GM12878 (cell line): ENCODE measurements around the gene CASP12. TPM values are rescaled to one million over a fixed set of nuclear protein-coding genes. Genes with fewer than 3 reads are reported as not detected.

ENCODE experiments used
- ATAC-seq: fragments of 200-7000 bp; cut with Tn5 transposase; 3 replicates; pipeline ENCODE4 v1.9.1; 2020; ENCODE audit warnings: mild to moderate bottlenecking, moderate library complexity
- BruUV-seq: library from RNA; stranded (reverse); fragments of 400-500 nt; replicated peaks from 2 replicates; lab custom pipeline; 2021; lab: Mats Ljungman, UMichigan
- CTCF ChIA-PET: fragments of 300-600 bp; sonication (Branson Sonifier 250); formaldehyde crosslinking; extraction: SDS; loops from one replicate; lab custom pipeline; 2021; ENCODE audit warnings: inconsistent platforms; lab: Yijun Ruan, JAX
- POLR2A ChIA-PET: fragments of 350-600 bp; formaldehyde crosslinking; extraction: SDS; loops from one replicate; lab custom pipeline; 2021; ENCODE audit warnings: inconsistent platforms; lab: Charles Lee
- RAD21 ChIA-PET: fragments of 300-600 bp; sonication (Branson Sonifier 250); formaldehyde crosslinking; loops from one replicate; lab custom pipeline; 2023; ENCODE audit warnings: antibody characterized with exemption; ENCODE audit not compliant: unreplicated experiment; lab: Charles Lee
- SMC1A ChIA-PET: fragments of 300-600 bp; sonication (Branson Sonifier 250); formaldehyde crosslinking; loops from one replicate; lab custom pipeline; 2023; ENCODE audit not compliant: unreplicated experiment, uncharacterized antibody; lab: Charles Lee
- DNase-seq: peaks from one replicate; pipeline ENCODE4 v3.0.0-alpha.2; 2011; ENCODE audit warnings: low read depth, low spot score
- FAIRE-seq: peaks from 3 replicates; lab custom pipeline; 2011; peaks lifted over from hg19 to GRCh38; lab: Jason Lieb, UNC
- H2AFZ ChIP-seq: 2 replicates; pipeline ENCODE4 v1.6.0; 2011; ENCODE audit warnings: low read depth, low read length, control low read depth; ENCODE audit not compliant: control insufficient read depth
- H3K27ac ChIP-seq: 2 replicates; pipeline ENCODE4 v1.5.1; 2011; ENCODE audit warnings: control low read depth; ENCODE audit not compliant: control insufficient read depth, insufficient read depth
- H3K27me3 ChIP-seq, 2 experiments: replicated peaks in 1 of 2; 2 replicates each; pipeline versions ENCODE4 v1.6.0 to v1.6.1; 2011; ENCODE audit warnings: low read length in 1 of 2; ENCODE audit not compliant: control insufficient read depth in 2 of 2, insufficient read depth in 2 of 2
- H3K36me3 ChIP-seq, 2 experiments: 2 replicates each; pipeline ENCODE4 v1.5.1; 2011; ENCODE audit warnings: low read length in 1 of 2; ENCODE audit not compliant: control insufficient read depth in 2 of 2, insufficient read depth in 2 of 2
- H3K4me1 ChIP-seq: 2 replicates; pipeline ENCODE4 v1.6.1; 2011; ENCODE audit warnings: mild to moderate bottlenecking, low read length, moderate library complexity, mixed read lengths; ENCODE audit not compliant: control insufficient read depth, insufficient read depth
- H3K4me2 ChIP-seq: 2 replicates; pipeline ENCODE4 v1.6.0; 2011; ENCODE audit warnings: control low read depth; ENCODE audit not compliant: control insufficient read depth, insufficient read depth
- H3K4me3 ChIP-seq: fragments of 200-600 bp; sonication (generic); 2 replicates; pipeline ENCODE4 v1.5.1; 2016
- H3K79me2 ChIP-seq: 2 replicates; pipeline ENCODE4 v1.6.0; 2011; ENCODE audit warnings: low read length; ENCODE audit not compliant: control insufficient read depth, insufficient read depth
- H3K9ac ChIP-seq: 2 replicates; pipeline ENCODE4 v1.8.0; 2011; ENCODE audit warnings: low read length, control low read depth, mixed read lengths; ENCODE audit not compliant: control insufficient read depth, insufficient read depth
- H3K9me3 ChIP-seq: replicated peaks from 3 replicates; pipeline ENCODE4 v1.5.1; 2011; ENCODE audit warnings: mild to moderate bottlenecking, low read length; ENCODE audit not compliant: control insufficient read depth, insufficient read depth
- H4K20me1 ChIP-seq: 2 replicates; pipeline ENCODE4 v1.6.0; 2011; ENCODE audit not compliant: control insufficient read depth, insufficient read depth
- BHLHE40 ChIP-seq, 2 experiments: fragments of 450-650 bp in 1 of 2; IDR thresholded peaks; 2 replicates each; pipeline ENCODE4 v1.6.1; 2011 to 2017; ENCODE audit warnings: low read depth in 2 of 2, borderline replicate concordance in 1 of 2, improper control_type of control experiment in 1 of 2, low read length in 1 of 2, mild to moderate bottlenecking in 1 of 2
- ETV6 ChIP-seq, 2 experiments: fragments of 450-650 bp in 1 of 2; IDR thresholded peaks in 1 of 2; conservative IDR thresholded peaks in 1 of 2; 2 replicates each; pipeline ENCODE4 v1.6.1; 2014; ENCODE audit warnings: antibody characterized with exemption in 1 of 2, borderline replicate concordance in 1 of 2, low read depth in 1 of 2, mild to moderate bottlenecking in 1 of 2, moderate library complexity in 1 of 2
- MAX ChIP-seq: IDR thresholded peaks from 2 replicates; pipeline ENCODE4 v1.6.1; 2012; ENCODE audit warnings: low read depth, low read length, improper control_type of control experiment
- MEF2B ChIP-seq: fragments of 450-650 bp; IDR thresholded peaks from 2 replicates; pipeline ENCODE4 v1.6.1; 2018; ENCODE audit warnings: mild to moderate bottlenecking, moderate library complexity; ENCODE audit not compliant: partially characterized antibody, poor library complexity, severe bottlenecking
- NFXL1 ChIP-seq: fragments of 450-650 bp; IDR thresholded peaks from 2 replicates; pipeline ENCODE4 v1.6.1; 2017; ENCODE audit warnings: antibody characterized with exemption, mild to moderate bottlenecking, borderline replicate concordance
- SRF ChIP-seq, 2 experiments: IDR thresholded peaks; 2 replicates each; pipeline ENCODE4 v1.6.1; 2011; ENCODE audit warnings: low read depth in 2 of 2, low read length in 2 of 2, mild to moderate bottlenecking in 1 of 2, moderate library complexity in 1 of 2
- WGBS: methylation state at CpG from one replicate; pipeline ENCODE4 v1.1.6; 2016; ENCODE audit warnings: low lambda C conversion rate; ENCODE audit not compliant: insufficient replicate concordance, insufficient coverage; ENCODE audit errors: missing lambda C conversion rate; 5-methylcytosine and 5-hydroxymethylcytosine counted together
- in situ Hi-C: fragments of 300-500 bp; cut with MboI; formaldehyde crosslinking; loops from 9 replicates; pipeline ENCODE4 v1.14.3; 2018; ENCODE audit warnings: mixed read lengths
- intact Hi-C: fragments of 100-400 bp; cut with micrococcal nuclease; formaldehyde crosslinking; loops from one replicate; pipeline ENCODE4 v1.14.2; 2022; ENCODE audit not compliant: unreplicated experiment
- polyA plus RNA-seq, 11 experiments: library from polyadenylated mRNA; depleted of rRNA in 4 of 11; unstranded in 6 of 11; stranded (reverse) in 5 of 11; fragments of >200 nt; fragmentation: Nextera tagmentation in 4 of 11; fragmentation: Illumina TruSeq in 1 of 11; extraction: Ambion mirVana in 4 of 11; extraction: Trizol in 1 of 11; gene quantifications; 1 replicate in 1 of 11; 2 replicates in 10 of 11; pipeline versions ENCODE4 v1.2.1 to v1.2.3, GENCODE V29; 2011 to 2016; ENCODE audit warnings: inconsistent platforms in 2 of 11, missing spikeins in 2 of 11, low read depth in 1 of 11
- total RNA-seq, 4 experiments: library from RNA; depleted of rRNA in 3 of 4; stranded (reverse); fragments of >200 nt in 3 of 4; fragmentation: Illumina TruSeq in 1 of 4; extraction: Trizol in 1 of 4; gene quantifications; 2 replicates each; pipeline versions ENCODE4 v1.2.1 to v1.2.3, GENCODE V29; 2013 to 2021

Gene CASP12
- total and polyA plus RNA-seq, 10 of the 15 experiments (the other 5 are each of a cell fraction or from before 2014, with no cell fraction given), result 0.10 to 0.14 TPM; not detected in 8

GRCh38 chr11:104876861-104877431 lies 21.3 kb downstream of the CASP12 start:
- no peaks in the 10 kb centered on the region for H3K36me3 ChIP-seq
- BruUV-seq, result no TSS peak
- no peak for FAIRE-seq
- H3K27me3 ChIP-seq, result no peaks in the 10 kb centered on the region
- H2AFZ ChIP-seq, result peak overlapping the region; percentile 6
- DNase-seq, result no peak
- RAD21 ChIA-PET, result no interaction called here
- H3K79me2 ChIP-seq, result no peaks in the 10 kb centered on the region
- peak; percentile 47 for ATAC-seq
- WGBS, result 18% methylated on average over 5 of the region's 5 CpGs
- peaks cover 13% of the 10 kb centered on the region for H3K4me1 ChIP-seq
- CTCF ChIA-PET, result no interaction called here
- H3K27ac ChIP-seq, result peak overlapping the region; percentile 50
- H3K9ac ChIP-seq, result no peak overlapping the region
- no peaks in the 10 kb centered on the region for H4K20me1 ChIP-seq
- no peaks in the 10 kb centered on the region; the same call in 2 of the 3 replicates for H3K9me3 ChIP-seq
- POLR2A ChIA-PET, result no interaction called here
- no peak overlapping the region for H3K4me3 ChIP-seq
- 0 out of 2 replicates have a peak overlapping the region, but pooled peaks have one; percentile 11 for H3K4me2 ChIP-seq
- TF ChIP-seq SRF (IDR thresholded peaks at IDR 0.05; ENCODE audit: low read depth in 2 of 2, low read length in 2 of 2), result no peak
- no peak for TF ChIP-seq MAX
- no peak for TF ChIP-seq NFXL1
- TF ChIP-seq ETV6 (conservative IDR thresholded peaks at IDR 0.05 in 1 of 2, IDR thresholded peaks at IDR 0.05 in 1 of 2; ENCODE audit: borderline replicate concordance in 1 of 2, low read depth in 1 of 2), result 0 out of 4 replicates have a peak, but pooled peaks of 1 of the 2 experiments have one; percentile 22
- TF ChIP-seq, all 136 proteins: peak for 1
- in situ Hi-C loops (no loop called here), intact Hi-C loops (no loop called here)
- SMC1A ChIA-PET, result interaction anchor here (0.8 to 1.2 kb wide), 2 partner anchors 9 to 54 kb away, joined by 3 to 4 read pairs; no protein-coding TSS in a partner anchor

- Histone ChIP-seq H3K79me2 (no peaks in the 10 kb centered on the region), H3K9me3 (no peaks in the 10 kb centered on the region), H3K9ac (no peak overlapping the region), H3K4me3 (no peak overlapping the region), H3K4me2 (no peak overlapping the region), H3K27ac (peak overlapping the region; percentile 50), H2AFZ (no peak overlapping the region), H3K27me3 (no peaks in the 10 kb centered on the region), H3K36me3 (no peaks in the 10 kb centered on the region), H4K20me1 (no peaks in the 10 kb centered on the region), H3K4me1 (peaks cover 13% of the 10 kb centered on the region)
- in situ Hi-C loops (no loop called here), intact Hi-C loops (no loop called here)
- POLR2A ChIA-PET, result no interaction called here
- TF ChIP-seq MEF2B, result peak; percentile 72
- no peak for TF ChIP-seq BHLHE40 (IDR thresholded peaks at IDR 0.05; ENCODE audit: borderline replicate concordance in 1 of 2, low read depth in 2 of 2, low read length in 1 of 2)
- no peak for ATAC-seq
- SMC1A ChIA-PET, result interaction anchor here (0.8 to 1.2 kb wide), 2 partner anchors 9 to 53 kb away, joined by 3 to 4 read pairs; no protein-coding TSS in a partner anchor
- CTCF ChIA-PET, result no interaction called here
- FAIRE-seq, result no peak
- BruUV-seq, result no TSS peak
- RAD21 ChIA-PET, result no interaction called here
- no peak for DNase-seq
These were observed 21.9 kb downstream of the CASP12 start for GRCh38 chr11:104876324-104876723.
